Measurements from ENCODE around the gene MIEF1. TPM values are rescaled to one million over a fixed set of nuclear protein-coding genes. Genes with fewer than 3 reads are reported as not detected.

The MIEF1 gene
- total and polyA plus RNA-seq, 5 experiments from 2014 or later, result 22.2 to 47.8 (median 35.8) TPM

DNA sequence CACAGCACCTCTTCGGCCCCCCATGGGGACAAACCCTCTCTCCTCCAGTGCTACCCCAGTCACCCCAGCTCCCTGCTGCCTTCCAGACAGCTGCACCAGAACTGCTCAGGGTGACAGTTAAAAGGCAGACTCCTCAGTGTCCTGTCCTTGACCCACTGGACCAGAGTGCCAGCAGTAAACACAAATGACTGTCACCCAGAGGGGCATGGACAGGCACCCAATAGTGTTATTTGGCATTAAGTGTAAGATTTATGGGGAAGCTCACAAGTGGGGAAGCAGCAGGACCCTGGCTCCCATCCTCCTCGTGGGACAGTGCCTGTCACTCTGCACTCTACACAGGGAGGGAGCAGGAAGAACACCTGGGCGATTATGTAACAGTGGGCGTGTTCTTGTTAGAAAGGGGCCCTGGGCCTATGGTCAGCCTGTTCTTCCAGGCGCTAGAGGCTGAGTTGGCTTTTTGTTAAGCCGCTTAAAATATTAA, 25.4 kb downstream of the MIEF1 start:
- POLR2A ChIA-PET, result interaction anchor here (0.6 to 10.6 kb wide), 7 partner anchors 10 to 368 kb away, joined by 6 to 135 read pairs (median 11); partner anchors contain the start of genes ATF4, MIEF1, RPL3 and TAB1
- Mint-ChIP-seq H3K27ac (peak overlapping the region; percentile 39 to 93 (median 84)), H3K4me3 (peak overlapping the region in 8 of 10 donors; percentile 22 to 97 (median 56)), H3K36me3 (peaks cover 0 to 58% (median 6%) of the 10 kb centered on the region in 3 donors), H3K9me3 (no peaks in the 10 kb centered on the region), H3K27me3 (no peaks in the 10 kb centered on the region), H3K4me1 (peaks cover 39 to 96% (median 92%) of the 10 kb centered on the region in 4 donors)
- ATAC-seq, result no peak
- no peak for DNase-seq

DNA sequence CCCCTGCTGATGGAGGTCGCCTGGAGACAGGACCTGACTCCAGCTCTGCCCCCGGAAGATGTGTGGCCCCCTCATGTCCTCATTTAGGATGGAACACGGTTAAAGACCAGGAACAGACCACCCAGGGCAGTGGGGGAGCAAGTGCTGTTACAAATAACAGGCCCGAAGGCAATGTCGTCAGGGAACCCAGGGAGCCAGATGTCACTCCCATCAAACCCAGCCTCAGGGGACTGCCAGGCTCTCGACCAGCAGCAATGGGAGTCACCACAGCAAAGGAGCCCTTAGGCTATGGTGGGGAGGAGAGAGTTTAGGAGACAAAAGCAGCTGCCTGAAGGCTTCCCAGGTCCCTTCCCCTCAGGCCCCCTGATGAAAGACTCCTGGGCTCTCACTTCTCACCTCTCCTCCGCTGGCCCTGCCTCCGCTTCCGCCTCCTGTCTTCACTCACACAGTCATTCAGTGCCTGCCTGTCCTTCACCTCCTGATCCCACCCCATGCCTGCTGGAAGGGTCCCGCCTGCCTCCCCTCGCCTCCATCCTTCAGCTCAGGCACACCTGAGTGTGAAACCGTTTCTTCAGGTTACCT, 26.1 kb downstream of the MIEF1 start:
- ATAC-seq (no peak), DNase-seq (no peak)
- peaks cover 40 to 94% (median 89%) of the 10 kb centered on the region in 4 donors for H3K4me1 Mint-ChIP-seq
- peak overlapping the region in 9 of 10 donors; percentile 48 to 92 (median 85) for H3K27ac Mint-ChIP-seq
- peaks cover 0 to 51% (median 3%) of the 10 kb centered on the region in 3 donors for H3K36me3 Mint-ChIP-seq
- H3K4me3 Mint-ChIP-seq, result peak overlapping the region in 5 of 10 donors; percentile 18 to 97 (median 74)
- no peaks in the 10 kb centered on the region for H3K9me3 Mint-ChIP-seq
- POLR2A ChIA-PET, result interaction anchor here (1.0 to 10.6 kb wide), 12 partner anchors 10 to 656 kb away, joined by 3 to 135 read pairs (median 9); partner anchors contain the start of genes ATF4, CBX6, CBX7 and MIEF1
- H3K27me3 Mint-ChIP-seq, result peaks cover 0 to 1% (median 0%) of the 10 kb centered on the region in 5 donors

DNA sequence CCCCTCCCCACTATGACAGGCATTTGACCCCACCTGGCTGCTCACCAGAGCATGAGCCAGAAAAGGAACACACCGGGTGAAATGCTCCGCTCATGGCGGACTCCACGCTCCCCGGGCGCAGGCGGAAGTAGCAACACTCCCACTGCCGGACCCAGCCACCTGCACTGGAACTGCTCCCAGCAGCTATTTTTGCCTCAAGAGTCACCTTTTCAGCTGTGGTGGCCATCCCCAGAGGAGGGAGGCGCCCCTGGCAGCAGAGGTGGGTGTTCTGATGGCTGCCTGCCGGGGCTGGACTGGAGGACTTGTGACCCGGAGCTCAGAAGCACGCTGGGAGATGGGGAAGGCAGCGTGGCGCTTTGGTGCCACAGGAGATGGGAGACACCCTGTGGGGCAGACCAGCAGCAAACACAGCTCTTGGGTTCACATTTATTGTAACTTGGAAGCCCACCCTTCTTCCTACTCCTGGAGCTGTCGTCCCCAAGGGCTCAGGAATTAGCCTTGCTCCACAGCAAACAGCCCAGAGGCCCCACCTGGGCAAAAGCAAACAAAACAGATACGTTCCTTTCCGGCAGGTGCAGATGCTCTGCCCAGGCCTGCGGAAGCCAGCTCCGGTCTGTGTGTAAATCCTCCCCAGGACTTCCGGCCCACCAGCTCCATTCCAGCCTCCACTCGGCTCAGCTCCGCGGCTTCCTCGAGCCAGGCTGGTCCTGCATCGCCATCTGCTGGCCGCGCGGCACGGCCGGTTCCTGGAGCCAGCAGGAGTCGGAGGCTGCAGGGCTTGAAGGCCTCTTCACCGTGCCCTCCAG, 26.8 kb downstream of the MIEF1 start:
- peak overlapping the region; percentile 37 to 97 (median 86) for H3K27ac Mint-ChIP-seq
- DNase-seq, result peak; percentile 84 to 95 (median 90)
- POLR2A ChIA-PET, result interaction anchor here (0.5 to 10.6 kb wide), 21 partner anchors 11 to 828 kb away, joined by 3 to 135 read pairs (median 7); partner anchors contain the start of genes ATF4, CBX6, CBX7 and MIEF1
- peak overlapping the region; percentile 52 to 97 (median 74) for H3K4me3 Mint-ChIP-seq
- H3K27me3 Mint-ChIP-seq, result peaks cover 0 to 1% (median 0%) of the 10 kb centered on the region in 5 donors
- H3K9me3 Mint-ChIP-seq, result no peaks in the 10 kb centered on the region
- H3K4me1 Mint-ChIP-seq, result peaks cover 39 to 90% (median 85%) of the 10 kb centered on the region in 4 donors
- peak; percentile 31 to 43 for ATAC-seq
- H3K36me3 Mint-ChIP-seq, result peaks cover 0 to 47% (median 3%) of the 10 kb centered on the region in 3 donors

DNA sequence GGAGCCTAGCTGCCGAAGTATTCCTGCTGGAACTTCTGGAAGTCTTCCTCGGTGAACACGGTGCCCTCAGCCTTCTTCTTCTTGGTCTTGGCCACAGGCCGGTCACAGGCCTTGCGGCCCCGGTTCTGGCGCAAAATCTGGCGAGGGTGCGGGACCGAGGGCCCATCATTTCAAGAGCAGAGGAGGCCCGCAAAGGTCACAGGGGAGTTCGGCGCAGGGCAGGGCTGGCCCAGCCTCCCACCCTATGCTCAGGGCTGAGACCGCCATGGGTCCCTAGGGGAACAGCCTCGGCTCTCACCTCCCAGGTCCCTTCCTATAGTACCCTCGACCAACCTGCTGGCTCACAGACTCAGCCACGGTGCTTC, 27.4 kb downstream of the MIEF1 start:
- DNase-seq, result no peak
- Mint-ChIP-seq H3K4me1 (peaks cover 40 to 88% (median 85%) of the 10 kb centered on the region in 4 donors), H3K4me3 (peak overlapping the region; percentile 52 to 97 (median 74)), H3K36me3 (peaks cover 0 to 42% (median 3%) of the 10 kb centered on the region in 3 donors), H3K27me3 (peaks cover 0 to 1% (median 0%) of the 10 kb centered on the region in 5 donors), H3K27ac (peak overlapping the region in 7 of 10 donors; percentile 37 to 97 (median 87)), H3K9me3 (no peaks in the 10 kb centered on the region)
- no peak for ATAC-seq
- POLR2A ChIA-PET, result interaction anchor here (0.7 to 10.6 kb wide), 17 partner anchors 12 to 515 kb away, joined by 3 to 135 read pairs (median 8); partner anchors contain the start of genes ATF4, CBX7, MIEF1 and RPL3

DNA sequence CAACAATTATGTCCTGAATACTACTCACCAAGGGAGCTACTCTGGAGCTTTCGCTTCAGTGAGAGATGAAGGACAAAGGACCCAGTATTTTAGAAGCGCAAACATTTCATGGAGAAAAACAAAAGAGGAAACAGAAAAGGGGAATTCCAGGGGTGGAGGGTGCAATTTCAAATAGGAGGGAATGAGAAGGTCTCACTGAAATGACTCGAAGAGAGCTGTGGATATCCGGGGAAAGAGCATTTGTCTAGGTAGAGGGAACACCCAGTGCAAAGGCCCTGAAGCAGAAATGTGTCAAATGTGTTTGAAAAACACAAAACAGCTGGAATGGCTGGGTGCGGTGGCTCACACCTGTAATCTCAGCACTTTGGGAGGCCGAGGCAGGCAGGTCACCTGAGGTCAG, 28.0 kb downstream of the MIEF1 start:
- POLR2A ChIA-PET, result interaction anchor here (0.7 to 10.6 kb wide), 6 partner anchors 12 to 452 kb away, joined by 3 to 135 read pairs (median 11); partner anchors contain the start of genes ATF4, MIEF1, RPL3 and TAB1
- DNase-seq (no peak), ATAC-seq (no peak)
- Mint-ChIP-seq H3K9me3 (no peaks in the 10 kb centered on the region), H3K4me1 (peaks cover 35 to 83% (median 79%) of the 10 kb centered on the region in 4 donors), H3K27ac (peak overlapping the region in 9 of 10 donors; percentile 37 to 97 (median 89)), H3K36me3 (peaks cover 0 to 37% (median 3%) of the 10 kb centered on the region in 3 donors), H3K4me3 (peak overlapping the region in 9 of 10 donors; percentile 8 to 99 (median 75)), H3K27me3 (peaks cover 0 to 1% (median 0%) of the 10 kb centered on the region in 5 donors)

DNA sequence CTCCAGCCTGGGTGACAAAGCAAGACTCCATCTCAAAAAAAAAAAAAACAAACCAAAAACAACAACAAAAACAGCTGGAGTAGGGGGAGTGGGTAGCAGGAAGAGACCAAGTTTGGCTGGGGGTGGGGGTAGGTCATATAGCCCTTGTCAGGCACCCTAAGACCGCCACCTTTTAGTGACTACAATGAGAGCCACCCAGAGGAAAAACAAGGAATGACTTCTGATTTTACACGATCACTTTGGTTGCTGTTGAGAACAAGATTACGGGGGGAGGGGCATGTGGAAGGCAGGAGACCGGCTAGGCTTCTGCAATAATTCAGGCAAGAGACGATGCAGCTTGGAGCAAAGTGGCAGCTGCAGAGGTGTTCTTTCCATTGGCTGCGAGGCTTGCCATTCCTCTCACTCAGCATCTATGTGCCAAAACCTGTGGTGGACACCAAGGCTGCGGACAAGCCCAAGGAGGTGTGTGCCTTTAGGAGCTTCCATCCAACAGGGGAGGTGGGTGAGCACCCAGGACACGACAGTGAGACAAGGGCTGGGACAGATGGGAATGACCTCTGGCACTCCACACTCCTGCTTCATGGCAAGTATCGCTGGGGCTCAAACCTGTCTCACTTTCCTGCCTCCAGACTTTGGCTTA, 28.7 kb downstream of the MIEF1 start:
- peaks cover 0 to 1% (median 0%) of the 10 kb centered on the region in 5 donors for H3K27me3 Mint-ChIP-seq
- peak overlapping the region in 8 of 10 donors; percentile 76 to 98 (median 91) for H3K27ac Mint-ChIP-seq
- POLR2A ChIA-PET, result interaction anchor here (0.7 to 10.6 kb wide), 11 partner anchors 8 to 451 kb away, joined by 3 to 135 read pairs (median 5); partner anchors contain the start of genes ATF4, MIEF1, RPL3 and TAB1
- no peaks in the 10 kb centered on the region for H3K9me3 Mint-ChIP-seq
- H3K36me3 Mint-ChIP-seq, result peaks cover 0 to 33% (median 3%) of the 10 kb centered on the region in 3 donors
- H3K4me3 Mint-ChIP-seq, result peak overlapping the region; percentile 90 to 99 (median 97)
- H3K4me1 Mint-ChIP-seq, result peaks cover 31 to 76% (median 72%) of the 10 kb centered on the region in 4 donors
- no peak for ATAC-seq
- peak in 2 of 10 donors; percentile 34 to 41 for DNase-seq

DNA sequence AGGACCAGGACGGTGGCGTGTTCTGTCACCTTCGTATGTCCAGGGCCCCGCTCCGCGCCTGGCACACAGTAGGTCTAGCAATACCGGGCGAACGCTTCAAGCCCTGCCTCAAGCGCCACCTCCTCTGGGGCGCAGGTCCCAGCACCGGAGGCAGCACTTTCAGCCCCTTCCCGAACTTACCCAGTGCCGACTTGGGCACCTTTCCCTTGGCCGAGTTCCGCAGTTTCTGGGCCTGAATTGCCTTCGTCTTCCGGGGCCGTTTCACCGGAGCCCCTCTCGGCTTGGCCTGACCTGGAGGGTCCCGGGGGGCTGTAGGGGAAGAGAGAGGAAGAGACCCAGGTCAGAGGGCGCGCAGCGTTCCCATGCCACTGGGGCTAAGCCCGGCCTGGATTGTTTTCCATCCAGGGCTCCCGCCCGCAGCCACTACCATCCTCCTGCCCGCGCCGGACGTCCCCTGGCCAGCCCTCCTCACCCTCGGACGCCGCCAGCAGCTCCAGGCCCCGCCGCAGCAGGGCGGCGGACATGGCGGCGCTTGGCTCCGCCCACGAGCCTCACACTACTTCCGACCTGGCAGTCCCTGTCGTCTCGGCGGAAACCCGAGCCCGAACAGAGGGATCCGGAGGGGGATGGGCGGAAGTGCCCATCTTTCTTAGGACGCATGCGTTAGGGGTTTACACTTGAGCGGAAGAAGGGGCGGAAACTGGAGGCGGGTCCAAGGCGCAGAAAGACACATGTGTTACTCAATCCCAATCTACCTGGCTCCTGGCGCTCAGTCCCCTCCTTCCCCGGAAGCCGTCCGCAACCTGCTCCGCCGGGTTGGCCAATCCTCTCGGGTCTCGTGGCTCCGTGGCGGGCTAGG, 30.4 kb downstream of the MIEF1 start, which contains the start of gene RPS19BP1:
RPS19BP1 (minus strand) TSS at position 534 of the 859 bp plus-strand sequence; CDS start at position 524, 10 bp downstream.
- POLR2A ChIA-PET, result interaction anchor here (0.8 to 10.6 kb wide), 10 partner anchors 10 to 808 kb away, joined by 3 to 135 read pairs (median 6); partner anchors contain the start of genes ATF4, MIEF1 and RPL3
- Mint-ChIP-seq H3K4me3 (peak within 1 kb of the TSS; percentile 90 to 99 (median 97)), H3K27me3 (peaks cover 0 to 1% (median 0%) of the 10 kb centered on the region in 5 donors), H3K9me3 (no peaks in the 10 kb centered on the region), H3K27ac (peak within 1 kb of the TSS; percentile 89 to 98 (median 96)), H3K36me3 (peaks cover 0 to 31% (median 3%) of the 10 kb centered on the region in 3 donors), H3K4me1 (peaks cover 27 to 63% (median 56%) of the 10 kb centered on the region in 4 donors)
- peak; percentile 93 to 100 (median 99) for DNase-seq
- peak; percentile 87 to 88 for ATAC-seq

DNA sequence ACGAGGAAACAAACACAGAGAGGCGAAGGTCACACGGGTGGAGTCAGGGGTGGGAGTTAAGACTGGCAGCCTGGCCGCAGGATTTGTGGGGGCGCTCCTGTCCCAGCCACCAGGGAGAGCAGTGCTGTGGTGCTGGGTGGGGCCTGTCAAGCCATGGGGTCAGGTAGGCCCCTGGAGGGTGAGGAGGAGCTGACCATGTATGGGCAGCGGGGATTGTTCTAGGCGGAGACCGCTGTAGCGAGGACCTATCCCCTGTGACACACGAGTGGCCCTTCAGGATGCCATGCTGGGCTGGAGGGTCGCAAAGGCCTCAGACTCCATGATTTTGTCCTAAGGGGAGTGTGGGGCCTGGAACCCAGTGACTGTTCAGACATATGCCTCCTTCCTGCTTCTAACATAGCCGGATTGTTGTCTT, 32.0 kb downstream of the MIEF1 start:
- Mint-ChIP-seq H3K36me3 (peaks cover 0 to 20% (median 3%) of the 10 kb centered on the region in 3 donors), H3K9me3 (no peaks in the 10 kb centered on the region), H3K4me3 (no peak overlapping the region), H3K27ac (peak overlapping the region in 7 of 10 donors; percentile 34 to 69 (median 43)), H3K27me3 (peaks cover 0 to 1% (median 0%) of the 10 kb centered on the region in 5 donors), H3K4me1 (peaks cover 21 to 46% (median 40%) of the 10 kb centered on the region in 4 donors)
- no peak for ATAC-seq
- no peak for DNase-seq
- POLR2A ChIA-PET, result interaction anchor here (0.7 to 10.6 kb wide), 8 partner anchors 9 to 948 kb away, joined by 3 to 135 read pairs (median 4); partner anchors contain the start of gene ATF4

DNA sequence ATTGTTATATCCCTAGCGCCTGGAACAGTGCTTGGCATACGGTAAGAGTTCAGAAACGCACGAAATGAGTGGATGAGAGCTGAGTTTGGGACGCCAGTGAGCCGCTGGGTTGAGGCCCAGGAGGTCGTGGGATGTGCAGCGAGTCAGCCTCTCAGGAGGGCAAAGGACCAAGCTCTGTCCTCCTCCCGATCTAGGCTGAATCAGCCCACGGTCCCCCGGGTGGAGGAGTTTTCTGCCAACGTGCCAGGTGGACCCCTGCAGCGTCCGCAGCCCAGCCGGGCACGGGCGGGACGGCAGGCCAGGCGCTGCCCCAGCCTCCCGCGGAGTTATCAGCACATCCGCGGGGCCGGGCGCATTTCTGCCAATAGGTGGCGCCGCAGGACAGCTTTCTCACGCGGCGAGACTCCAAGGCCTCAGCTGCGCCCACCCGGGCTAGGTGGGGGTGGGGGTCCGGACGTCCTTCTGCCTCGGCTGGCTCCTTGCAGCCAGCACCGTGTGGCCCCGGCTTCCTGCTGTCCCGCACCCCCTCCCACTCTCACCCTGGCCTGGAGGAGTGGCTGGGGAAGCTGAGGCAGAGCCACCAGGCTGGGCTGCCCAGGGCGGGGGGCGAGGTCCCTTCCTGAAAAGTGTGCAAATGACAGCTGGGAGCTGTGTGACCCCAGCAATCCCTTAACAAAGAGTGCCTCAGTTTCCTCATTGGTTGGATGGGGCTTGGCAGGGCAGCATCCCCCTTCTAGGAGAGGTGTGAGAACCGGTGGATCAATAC, 32.7 kb downstream of the MIEF1 start:
- ATAC-seq, result peak; percentile 12 to 21
- Mint-ChIP-seq H3K4me3 (no peak overlapping the region), H3K4me1 (peaks cover 19 to 40% (median 33%) of the 10 kb centered on the region in 4 donors), H3K27ac (peak overlapping the region in 7 of 10 donors; percentile 13 to 69 (median 40)), H3K36me3 (peaks cover 0 to 14% (median 3%) of the 10 kb centered on the region in 3 donors), H3K9me3 (no peaks in the 10 kb centered on the region), H3K27me3 (peaks cover 0 to 1% (median 0%) of the 10 kb centered on the region in 5 donors)
- POLR2A ChIA-PET, result interaction anchor here (0.7 to 10.6 kb wide), 11 partner anchors 8 to 947 kb away, joined by 3 to 135 read pairs (median 3); partner anchors contain the start of gene ATF4
- peak; percentile 60 to 89 (median 80) for DNase-seq

DNA sequence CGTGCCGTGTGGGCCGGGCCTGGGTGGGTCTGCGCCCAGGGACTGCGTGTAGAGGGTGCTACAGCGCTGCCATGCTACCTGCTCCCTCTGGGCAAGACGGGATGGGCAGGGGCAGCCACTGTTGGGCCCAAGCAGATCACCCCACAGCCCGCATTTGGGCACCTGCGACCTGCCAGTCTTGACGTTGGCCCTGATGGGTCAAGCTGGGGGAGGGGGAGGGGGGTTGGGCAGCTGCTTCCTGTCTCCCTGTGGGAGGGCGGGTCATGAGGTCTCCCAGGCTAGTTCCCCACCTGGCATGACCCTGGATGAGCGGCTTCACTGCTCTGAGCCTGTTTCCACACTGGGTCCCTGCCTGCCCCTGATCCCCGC, 33.3 kb downstream of the MIEF1 start:
- POLR2A ChIA-PET, result interaction anchor here (0.5 to 10.6 kb wide), 5 partner anchors 17 to 501 kb away, joined by 3 to 135 read pairs (median 3); partner anchors contain the start of gene ATF4
- Mint-ChIP-seq H3K27ac (peak overlapping the region in 1 of 10 donors; percentile 40), H3K27me3 (peaks cover 0 to 1% (median 0%) of the 10 kb centered on the region in 5 donors), H3K4me3 (no peak overlapping the region), H3K36me3 (peaks cover 0 to 8% (median 3%) of the 10 kb centered on the region in 3 donors), H3K4me1 (peaks cover 16 to 34% (median 28%) of the 10 kb centered on the region in 4 donors), H3K9me3 (no peaks in the 10 kb centered on the region)
- DNase-seq (no peak), ATAC-seq (no peak)

Measured in naive thymus-derived CD8-positive, alpha-beta T cell (primary cell).